Activated CD4-positive, alpha-beta memory T cell treated with anti-CD3 and anti-CD28 coated beads, Interleukin-2, amount 10 ng/mL, durations not matched to agents 7 days and 5 days (primary cell): ENCODE data around the gene CKAP5. TPM values are rescaled to one million over a fixed set of nuclear protein-coding genes. Genes with fewer than 3 reads are reported as not detected.
A peak's percentile ranks its signal among the peaks of the same experiment; 100 is the strongest.

ENCODE experiments used
- CTCF ChIA-PET: fragments of 350-600 bp; sonication (Branson Sonifier 250); formaldehyde crosslinking; loops from one replicate; lab custom pipeline; 2021; ENCODE audit warnings: antibody characterized with exemption, inconsistent platforms; lab: Charles Lee
- POLR2A ChIA-PET: fragments of 350-600 bp; sonication (Branson Sonifier 250); formaldehyde crosslinking; loops from one replicate; lab custom pipeline; 2021; ENCODE audit warnings: antibody characterized with exemption; lab: Charles Lee
- DNase-seq: peaks from one replicate; pipeline ENCODE4 v3.0.0-alpha.2; 2020
- H3K27ac Mint-ChIP-seq: one replicate; pipeline ENCODE4 v1.8.0; 2021; ENCODE audit warnings: mild to moderate bottlenecking, mixed read lengths
- H3K27me3 Mint-ChIP-seq: one replicate; pipeline ENCODE4 v1.8.0; 2021; ENCODE audit warnings: mixed read lengths
- H3K36me3 Mint-ChIP-seq: one replicate; pipeline ENCODE4 v1.8.0; 2021; ENCODE audit warnings: low read depth, mixed read lengths
- H3K4me1 Mint-ChIP-seq: one replicate; pipeline ENCODE4 v1.8.0; 2021; ENCODE audit warnings: mixed read lengths
- H3K4me3 Mint-ChIP-seq: one replicate; pipeline ENCODE4 v1.8.0; 2021; ENCODE audit warnings: mild to moderate bottlenecking, mixed read lengths
- H3K9me3 Mint-ChIP-seq: one replicate; pipeline ENCODE4 v1.8.0; 2021; ENCODE audit warnings: mixed read lengths
- total RNA-seq, 2 experiments: library from RNA; stranded (reverse); gene quantifications; one replicate each; pipeline ENCODE4 v1.2.3, GENCODE V29; 2021

Gene CKAP5
- 100 to 1,000 TPM; 157 to 160 TPM for total RNA-seq

DNA sequence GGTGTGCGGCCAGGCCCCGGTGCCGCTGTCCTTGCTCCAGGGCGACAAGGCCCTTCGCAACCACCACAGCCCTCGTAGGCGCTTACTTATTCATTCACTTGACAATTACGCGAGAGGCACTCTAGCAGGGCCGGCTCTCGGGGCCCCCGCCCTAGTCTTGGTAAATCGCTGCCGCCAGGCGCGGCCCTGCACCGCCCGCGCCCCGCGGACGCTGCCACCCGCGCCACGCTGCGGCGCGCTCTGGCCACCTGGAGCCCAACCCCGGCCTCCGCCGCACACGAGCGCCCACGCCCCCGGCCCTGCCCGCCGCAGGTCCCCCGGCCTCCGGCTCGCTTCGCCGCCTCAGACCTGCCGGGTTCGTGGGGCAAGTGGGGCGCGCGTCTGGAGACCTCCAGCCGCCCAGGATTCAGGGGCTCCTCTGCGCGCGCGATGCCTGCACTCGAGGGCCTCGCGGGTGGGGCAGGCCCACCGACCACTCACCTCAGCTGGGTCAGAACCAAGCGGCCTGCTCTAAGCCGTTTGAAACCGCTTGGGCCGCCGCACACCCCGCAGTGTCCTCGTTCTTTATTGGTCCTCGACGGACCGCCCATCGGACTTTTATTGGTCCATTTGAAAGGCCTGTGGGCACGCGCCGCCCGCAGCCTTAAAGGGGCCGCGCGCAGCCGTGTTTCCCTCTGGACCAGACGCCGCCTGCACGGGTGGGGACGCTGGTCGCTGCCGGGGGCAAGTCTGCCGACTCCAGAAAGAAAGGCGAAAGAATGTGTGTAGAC is at the start of gene CKAP5:
Gene CKAP5 (minus strand): TSS at position 541 of the 770 bp plus-strand sequence. CDS start 25,049 bp downstream, outside the sequence.
- H3K27me3 Mint-ChIP-seq, result peaks cover 2% of the 10 kb centered on the region
- H3K27ac Mint-ChIP-seq, result peak within 1 kb of the TSS; percentile 93
- peaks cover 23% of the 10 kb centered on the region for H3K36me3 Mint-ChIP-seq
- peak; percentile 90 for DNase-seq
- H3K9me3 Mint-ChIP-seq, result no peaks in the 10 kb centered on the region
- H3K4me1 Mint-ChIP-seq, result peaks cover 46% of the 10 kb centered on the region
- H3K4me3 Mint-ChIP-seq, result peak within 1 kb of the TSS; percentile 98
- CTCF ChIA-PET, result interaction anchor here (0.6 to 1.1 kb wide), 4 partner anchors 9 to 366 kb away, joined by 3 to 5 read pairs (median 3); no protein-coding TSS in a partner anchor
- POLR2A ChIA-PET, result interaction anchor here (0.9 to 2.2 kb wide), 6 partner anchors 11 to 368 kb away, joined by 3 to 11 read pairs (median 7); partner anchors contain the start of gene DDB2

DNA sequence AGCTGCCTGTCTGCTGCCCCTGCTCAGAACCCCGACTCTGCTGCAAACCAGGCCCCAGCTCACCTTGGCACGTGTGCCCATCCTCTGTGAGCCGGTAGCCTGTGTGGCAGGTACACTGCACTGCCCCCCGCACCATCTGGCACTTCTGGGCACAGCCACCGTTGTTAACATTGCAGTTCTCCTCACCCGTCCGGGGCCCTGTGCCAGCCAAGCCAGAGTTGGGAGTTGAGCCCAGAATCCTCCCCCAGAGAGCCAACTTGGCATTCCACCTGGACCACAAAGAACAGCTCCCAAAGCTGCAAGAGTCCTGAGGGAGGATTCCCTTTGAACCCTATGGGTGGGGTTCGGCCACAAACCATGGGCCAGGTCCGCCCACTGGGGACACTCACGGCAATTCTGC is 49.7 kb upstream of the CKAP5 start:
- Mint-ChIP-seq H3K4me3 (no peak overlapping the region), H3K9me3 (no peaks in the 10 kb centered on the region), H3K27ac (no peak overlapping the region), H3K36me3 (no peaks in the 10 kb centered on the region), H3K4me1 (no peaks in the 10 kb centered on the region), H3K27me3 (no peaks in the 10 kb centered on the region)
- CTCF ChIA-PET, result interaction anchor here (0.8 to 1.7 kb wide), 3 partner anchors 23 to 257 kb away, joined by 3 to 4 read pairs (median 3); partner anchors contain the start of gene CSTPP1
- POLR2A ChIA-PET, result no interaction called here
- no peak for DNase-seq

DNA sequence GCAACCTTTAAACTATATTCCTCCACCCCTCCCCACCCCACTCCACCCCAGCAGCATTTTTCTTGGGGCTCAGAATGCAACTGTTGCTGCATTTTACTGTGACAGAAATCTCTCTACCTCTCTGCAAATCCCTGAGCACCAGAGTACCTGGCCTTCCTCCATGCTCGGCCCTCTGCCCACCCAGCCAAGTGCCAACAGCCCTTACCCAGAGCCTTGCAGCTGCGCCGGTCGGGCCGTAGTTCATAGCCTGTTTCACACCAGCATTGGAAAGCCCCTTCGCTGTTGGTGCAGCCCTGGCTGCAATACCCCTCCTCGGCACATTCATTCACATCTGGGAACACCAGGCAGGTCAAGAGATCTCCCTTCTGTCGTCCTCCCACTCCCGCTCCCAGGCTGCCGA is 48.9 kb upstream of the CKAP5 start:
- DNase-seq, result no peak
- CTCF ChIA-PET, result interaction anchor here (0.8 kb wide), 1 partner anchor 24 kb away, joined by 3 read pairs; no protein-coding TSS in a partner anchor
- H3K27ac Mint-ChIP-seq, result no peak overlapping the region
- no peaks in the 10 kb centered on the region for H3K9me3 Mint-ChIP-seq
- no peaks in the 10 kb centered on the region for H3K27me3 Mint-ChIP-seq
- POLR2A ChIA-PET, result no interaction called here
- H3K4me3 Mint-ChIP-seq, result no peak overlapping the region
- H3K4me1 Mint-ChIP-seq, result no peaks in the 10 kb centered on the region
- no peaks in the 10 kb centered on the region for H3K36me3 Mint-ChIP-seq

DNA sequence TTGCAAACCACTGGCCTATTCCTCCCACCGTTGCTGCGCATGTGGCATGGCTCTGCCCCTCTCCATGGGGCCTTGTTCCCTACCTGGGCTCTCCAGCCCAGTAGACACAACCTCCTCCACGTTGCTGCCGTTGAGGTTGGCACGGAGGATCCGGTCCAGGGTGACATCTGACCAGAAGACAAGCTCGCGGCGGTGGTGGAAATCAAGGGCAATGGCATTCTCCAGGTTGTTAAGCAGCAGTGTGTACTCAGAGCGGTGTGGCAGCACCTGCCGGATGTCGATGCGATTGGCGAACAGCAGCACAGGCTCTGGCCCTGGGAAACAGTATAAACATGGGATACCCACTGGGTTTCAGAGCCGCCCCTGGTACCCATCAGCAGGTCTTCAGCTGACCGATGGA is 48.4 kb upstream of the CKAP5 start:
- Mint-ChIP-seq H3K4me1 (no peaks in the 10 kb centered on the region), H3K36me3 (no peaks in the 10 kb centered on the region), H3K27ac (no peak overlapping the region), H3K9me3 (no peaks in the 10 kb centered on the region), H3K27me3 (no peaks in the 10 kb centered on the region), H3K4me3 (no peak overlapping the region)
- CTCF ChIA-PET, result interaction anchor here (2.9 kb wide), 1 partner anchor 258 kb away, joined by 19 read pairs; no protein-coding TSS in a partner anchor
- no peak for DNase-seq
- POLR2A ChIA-PET, result no interaction called here

DNA sequence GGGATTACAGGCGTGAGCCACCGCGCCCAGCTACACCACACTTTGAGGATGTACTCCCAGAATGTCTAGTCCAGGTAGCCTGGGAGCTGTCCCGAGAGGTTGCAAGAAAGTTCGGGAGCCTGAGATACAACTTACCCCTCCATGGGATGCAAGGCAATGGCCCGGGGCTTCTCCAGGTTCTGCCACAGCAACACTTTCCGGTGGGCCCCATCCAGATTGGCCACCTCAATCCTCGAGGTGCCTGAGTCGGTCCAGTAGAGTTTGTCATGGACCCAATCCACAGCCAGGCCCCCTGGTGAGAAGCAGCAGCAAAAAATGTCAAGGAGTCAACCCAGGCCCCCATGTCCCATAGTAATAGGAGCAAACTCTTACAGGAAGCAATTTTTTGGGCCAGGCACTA is 46.8 kb upstream of the CKAP5 start:
- no peak overlapping the region for H3K4me3 Mint-ChIP-seq
- DNase-seq, result no peak
- ChIA-PET POLR2A (no interaction called here), CTCF (interaction anchor here (0.7 to 2.9 kb wide), 4 partner anchors 63 to 287 kb away, joined by 3 to 19 read pairs (median 3); no protein-coding TSS in a partner anchor)
- no peaks in the 10 kb centered on the region for H3K27me3 Mint-ChIP-seq
- H3K4me1 Mint-ChIP-seq, result no peaks in the 10 kb centered on the region
- no peaks in the 10 kb centered on the region for H3K36me3 Mint-ChIP-seq
- H3K9me3 Mint-ChIP-seq, result no peaks in the 10 kb centered on the region
- no peak overlapping the region for H3K27ac Mint-ChIP-seq

DNA sequence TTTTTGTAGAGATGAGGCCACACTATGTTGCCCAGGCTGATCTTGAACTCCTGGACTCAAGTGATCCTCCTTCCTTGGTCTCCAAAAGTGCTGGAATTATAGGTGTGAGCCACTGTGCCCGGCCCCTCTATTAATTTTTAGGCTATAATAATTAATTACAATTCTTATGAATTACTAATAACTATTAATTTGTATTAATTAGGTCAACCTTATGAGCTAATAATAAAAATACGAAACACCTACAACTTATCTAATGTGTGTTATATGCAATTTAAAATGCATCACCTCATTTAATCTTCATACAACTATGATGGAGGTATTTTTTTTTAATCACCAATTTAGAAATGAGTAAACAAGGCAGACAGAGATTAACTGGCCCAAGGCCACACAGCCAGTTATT is 46.0 kb upstream of the CKAP5 start:
- H3K27ac Mint-ChIP-seq, result no peak overlapping the region
- H3K4me3 Mint-ChIP-seq, result no peak overlapping the region
- CTCF ChIA-PET, result interaction anchor here (0.5 to 2.9 kb wide), 5 partner anchors 44 to 288 kb away, joined by 3 to 19 read pairs (median 3); no protein-coding TSS in a partner anchor
- POLR2A ChIA-PET, result no interaction called here
- no peaks in the 10 kb centered on the region for H3K4me1 Mint-ChIP-seq
- no peaks in the 10 kb centered on the region for H3K36me3 Mint-ChIP-seq
- DNase-seq, result no peak
- no peaks in the 10 kb centered on the region for H3K9me3 Mint-ChIP-seq
- no peaks in the 10 kb centered on the region for H3K27me3 Mint-ChIP-seq

DNA sequence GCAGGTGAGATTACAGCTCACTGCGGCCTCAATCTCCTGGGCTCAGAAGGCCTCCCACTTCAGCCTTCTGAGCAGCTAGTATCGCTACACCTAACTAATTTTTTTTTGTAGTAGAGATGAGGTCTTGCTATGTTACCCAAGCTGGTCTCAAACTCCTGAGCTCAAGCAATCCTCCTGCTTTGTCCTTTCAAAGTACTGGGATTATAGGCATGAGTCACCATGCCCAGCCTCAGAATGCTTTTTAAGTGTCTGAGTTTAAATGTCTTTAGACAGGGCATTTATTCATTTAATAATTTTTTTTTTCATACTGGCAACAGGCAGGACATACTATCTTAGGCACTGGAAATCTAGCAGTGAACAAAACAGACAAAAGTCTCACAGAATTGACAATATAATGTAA is 44.6 kb upstream of the CKAP5 start:
- peaks cover 4% of the 10 kb centered on the region for H3K27me3 Mint-ChIP-seq
- no peaks in the 10 kb centered on the region for H3K9me3 Mint-ChIP-seq
- no peak overlapping the region for H3K4me3 Mint-ChIP-seq
- ChIA-PET POLR2A (no interaction called here), CTCF (interaction anchor here (1.0 to 2.3 kb wide), 3 partner anchors 140 to 272 kb away, joined by 3 to 12 read pairs (median 11); no protein-coding TSS in a partner anchor)
- no peaks in the 10 kb centered on the region for H3K36me3 Mint-ChIP-seq
- no peak overlapping the region for H3K27ac Mint-ChIP-seq
- no peak for DNase-seq
- no peaks in the 10 kb centered on the region for H3K4me1 Mint-ChIP-seq

DNA sequence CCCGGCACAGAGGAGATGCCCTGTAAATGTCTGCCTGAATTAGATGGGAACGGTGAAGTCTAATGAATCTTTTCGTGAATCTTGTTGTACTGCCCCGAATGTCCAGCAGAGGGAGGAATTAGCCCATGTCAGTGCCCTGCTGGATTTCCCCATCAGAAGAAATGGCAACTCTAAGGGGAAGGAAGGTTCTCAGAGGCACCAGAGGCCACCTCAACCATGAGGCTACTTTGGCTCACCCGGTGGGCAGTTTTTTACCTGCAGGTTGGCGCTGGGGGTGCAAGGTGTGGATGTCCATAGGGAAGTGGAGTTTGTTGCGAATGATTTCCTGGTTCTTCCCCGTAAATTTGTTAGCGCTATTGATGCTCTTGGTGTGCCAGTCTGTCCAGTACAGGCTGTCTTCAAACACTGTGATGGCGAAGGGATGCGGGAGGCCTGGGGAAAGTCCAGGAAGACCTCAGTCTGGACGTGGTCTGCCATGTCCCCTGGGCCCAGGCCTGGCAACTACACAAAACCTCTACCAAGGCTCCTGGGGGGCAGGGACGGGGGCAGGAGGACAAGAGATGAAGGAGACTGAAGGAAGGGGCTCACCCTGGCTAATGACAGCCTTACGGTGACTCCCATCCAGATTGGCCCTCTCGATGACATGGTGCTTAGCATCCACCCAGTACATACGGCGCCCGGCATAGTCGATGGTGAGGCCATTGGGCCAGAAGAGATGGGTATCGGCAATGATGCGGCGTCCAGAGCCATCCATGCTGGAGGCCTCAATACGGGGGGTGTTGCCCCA is 43.8 kb upstream of the CKAP5 start:
- Mint-ChIP-seq H3K27ac (no peak overlapping the region), H3K4me1 (no peaks in the 10 kb centered on the region)

DNA sequence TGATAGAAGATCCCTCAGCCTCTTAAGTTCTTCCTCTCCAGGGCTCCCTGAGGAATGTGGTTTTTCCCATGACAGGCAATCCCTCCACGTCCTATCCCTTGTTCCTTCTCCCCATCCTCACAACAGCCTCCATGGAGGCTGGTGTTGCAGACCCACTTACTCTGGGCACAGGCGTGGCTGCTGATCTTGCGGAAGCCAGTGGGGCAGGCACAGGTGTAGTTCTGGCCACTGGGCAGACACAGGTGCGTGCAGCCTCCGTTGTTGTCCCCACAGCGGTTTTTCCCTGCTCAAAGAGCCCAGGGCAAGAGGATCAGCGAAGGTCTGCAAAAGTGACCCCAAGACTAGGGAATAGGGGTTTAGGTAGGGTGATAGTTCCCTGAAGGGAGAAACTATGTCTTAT is 43.2 kb upstream of the CKAP5 start:
- no peaks in the 10 kb centered on the region for H3K4me1 Mint-ChIP-seq
- peaks cover 4% of the 10 kb centered on the region for H3K27me3 Mint-ChIP-seq
- ChIA-PET POLR2A (no interaction called here), CTCF (interaction anchor here (1.2 to 4.2 kb wide), 2 partner anchors 9 to 264 kb away, joined by 3 to 23 read pairs; no protein-coding TSS in a partner anchor)
- H3K9me3 Mint-ChIP-seq, result no peaks in the 10 kb centered on the region
- no peak overlapping the region for H3K27ac Mint-ChIP-seq
- no peaks in the 10 kb centered on the region for H3K36me3 Mint-ChIP-seq
- H3K4me3 Mint-ChIP-seq, result no peak overlapping the region
- no peak for DNase-seq

More for the DNA sequence above, 43.8 kb upstream of the CKAP5 start:
- POLR2A ChIA-PET, result no interaction called here
- H3K4me3 Mint-ChIP-seq, result no peak overlapping the region
- DNase-seq, result peak; percentile 72
- CTCF ChIA-PET, result interaction anchor here (1.0 to 1.6 kb wide), 2 partner anchors 140 to 263 kb away, joined by 3 to 11 read pairs; no protein-coding TSS in a partner anchor
- no peaks in the 10 kb centered on the region for H3K36me3 Mint-ChIP-seq
- peaks cover 4% of the 10 kb centered on the region for H3K27me3 Mint-ChIP-seq
- H3K9me3 Mint-ChIP-seq, result no peaks in the 10 kb centered on the region

DNA sequence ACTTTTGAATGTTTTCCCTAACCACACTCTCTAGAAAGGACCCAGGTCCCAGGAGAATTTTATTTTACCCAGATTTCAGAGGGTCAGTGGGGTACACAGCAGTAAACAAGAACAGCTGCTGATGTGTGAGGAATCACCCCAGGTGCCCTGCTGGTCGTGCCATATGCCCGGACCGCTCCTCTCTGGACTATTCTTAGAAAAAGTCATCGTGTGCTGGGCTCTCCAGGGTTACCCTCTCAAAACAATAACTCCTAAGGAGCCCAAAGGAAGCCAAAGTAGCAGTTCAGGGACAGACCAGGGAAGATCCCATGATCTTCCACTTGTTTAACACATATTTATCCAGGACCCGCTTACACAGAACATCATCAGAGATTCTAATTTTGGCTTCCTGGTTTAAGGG is 42.6 kb upstream of the CKAP5 start:
- Mint-ChIP-seq H3K4me1 (no peaks in the 10 kb centered on the region), H3K27me3 (peaks cover 8% of the 10 kb centered on the region), H3K4me3 (no peak overlapping the region), H3K36me3 (no peaks in the 10 kb centered on the region), H3K9me3 (no peaks in the 10 kb centered on the region), H3K27ac (no peak overlapping the region)
- DNase-seq, result no peak
- ChIA-PET POLR2A (no interaction called here), CTCF (interaction anchor here (0.5 to 4.2 kb wide), 5 partner anchors 8 to 291 kb away, joined by 3 to 23 read pairs (median 4); no protein-coding TSS in a partner anchor)

DNA sequence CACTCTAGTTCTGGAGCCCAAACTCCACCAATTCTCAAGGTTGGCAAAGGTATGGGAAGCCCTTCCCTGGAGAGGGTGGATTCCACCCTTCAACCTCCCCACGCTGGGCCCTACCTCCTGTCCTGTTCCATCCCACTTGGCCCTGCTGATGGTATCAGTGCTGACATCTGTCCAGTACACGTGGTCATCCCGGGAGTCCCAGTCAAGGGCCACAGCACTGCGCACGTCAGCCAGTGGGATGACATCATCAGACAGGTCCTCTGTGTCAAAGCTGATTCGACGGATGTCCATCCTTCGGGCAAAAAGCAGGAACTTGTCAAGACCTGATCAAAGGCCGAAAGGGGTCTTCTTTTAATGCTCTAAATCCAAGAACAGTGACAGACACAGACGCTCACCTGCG is 40.1 kb upstream of the CKAP5 start:
- no peak for DNase-seq
- peaks cover 22% of the 10 kb centered on the region for H3K27me3 Mint-ChIP-seq
- ChIA-PET CTCF (interaction anchor here (1.6 to 4.2 kb wide), 2 partner anchors 267 to 269 kb away, joined by 4 to 23 read pairs; no protein-coding TSS in a partner anchor), POLR2A (no interaction called here)
- no peak overlapping the region for H3K4me3 Mint-ChIP-seq
- H3K9me3 Mint-ChIP-seq, result no peaks in the 10 kb centered on the region
- H3K4me1 Mint-ChIP-seq, result no peaks in the 10 kb centered on the region
- no peaks in the 10 kb centered on the region for H3K36me3 Mint-ChIP-seq
- H3K27ac Mint-ChIP-seq, result no peak overlapping the region

DNA sequence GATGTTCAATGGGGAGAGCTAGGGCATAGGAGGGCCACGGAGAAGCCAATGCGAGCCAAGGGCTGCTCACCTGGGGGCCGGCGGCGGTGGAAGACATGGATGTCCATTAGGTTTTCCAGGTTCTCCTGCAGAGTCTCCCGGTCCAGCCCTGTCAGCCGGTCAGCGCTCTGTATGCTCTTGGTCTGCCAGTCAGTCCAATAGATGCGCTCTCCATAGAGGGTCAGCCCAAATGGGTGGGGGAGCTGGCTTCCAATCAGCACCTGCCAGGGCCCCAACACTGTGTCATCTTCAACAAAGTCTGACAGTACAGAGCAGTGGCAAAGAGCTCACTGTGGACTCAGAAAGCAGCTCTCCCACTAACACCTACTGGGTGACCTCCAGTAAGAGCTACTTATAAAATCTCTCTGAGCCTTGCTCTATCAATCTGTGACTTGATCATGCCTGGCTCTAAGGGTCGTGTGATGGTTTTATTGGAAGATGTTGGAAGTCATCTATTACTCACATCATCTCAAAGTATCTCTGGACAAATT is 33.0 kb upstream of the CKAP5 start:
- ChIA-PET POLR2A (no interaction called here), CTCF (no interaction called here)
- H3K4me1 Mint-ChIP-seq, result no peaks in the 10 kb centered on the region
- no peaks in the 10 kb centered on the region for H3K9me3 Mint-ChIP-seq
- no peaks in the 10 kb centered on the region for H3K36me3 Mint-ChIP-seq
- no peak for DNase-seq
- H3K27ac Mint-ChIP-seq, result no peak overlapping the region
- H3K4me3 Mint-ChIP-seq, result no peak overlapping the region
- H3K27me3 Mint-ChIP-seq, result peaks cover 25% of the 10 kb centered on the region
